ENCODE measurements around the gene PHEX. TPM values are rescaled to one million over a fixed set of nuclear protein-coding genes. Genes with fewer than 3 reads are reported as not detected.

PHEX gene
- total RNA-seq, 4 donors from 2014 or later = 1.5 to 4.3 (median 2.3) TPM

- no peaks in the 10 kb centered on the region for H3K4me1 ChIP-seq
- H3K27ac ChIP-seq = peak overlapping the region in 1 of 2 donors; percentile 74
- intact Hi-C loops (cut with DNase I; ENCODE audit: low total_unique reads) = no loop called here
- H3K9me3 ChIP-seq = no peaks in the 10 kb centered on the region
- no peak overlapping the region for H3K4me3 ChIP-seq
- H3K36me3 ChIP-seq = no peaks in the 10 kb centered on the region
- TF ChIP-seq CTCF (IDR thresholded peaks at IDR 0.05) (no peak), POLR2A (IDR thresholded peaks at IDR 0.05) (no peak)
- DNase-seq = peak; percentile 15 to 16
- H3K27me3 ChIP-seq = no peaks in the 10 kb centered on the region
Observed at GRCh38 chrX:22300130-22300529, 268.0 kb downstream of the PHEX start.

Other genes with a start within 250 kb of the PHEX start
- 10 to 100 TPM in 2 of 4 donors, 1 to 10 TPM in 2; 1.8 to 24.5 (median 12.9) TPM for gene MBTPS2, start 192.7 kb upstream of the PHEX start, total RNA-seq
- gene YY2, start 176.3 kb upstream of the PHEX start, total RNA-seq = 1 to 10 TPM in 2 of 4 donors, under 1 TPM in 1, not detected in 1; 0.26 to 4.4 (median 3.7) TPM
- 10 to 100 TPM in 3 of 4 donors, 1 to 10 TPM in 1; 6.4 to 84.3 (median 37.8) TPM for gene SMS, start 91.6 kb upstream of the PHEX start, total RNA-seq
- gene CBLL2, start 240.6 kb downstream of the PHEX start, total RNA-seq = under 1 TPM in 1 of 4 donors, not detected in 3; 0.49 TPM